Activated CD8-positive, alpha-beta memory T cell treated with anti-CD3 and anti-CD28 coated beads for 48 hours (primary cell): ENCODE data around the gene AGAP6.
"Not testable (repeated sequence)": the region's sequence is repeated elsewhere in the genome, so short reads cannot be mapped to it uniquely, and the experiment has no call there.

Source experiments
- DNase-seq, 3 experiments: peaks; one replicate each; pipeline ENCODE4 v3.0.0-alpha.2; 2020; ENCODE audit warnings: low read depth in 2 of 3, low spot score in 2 of 3

The AGAP6 gene

DNA sequence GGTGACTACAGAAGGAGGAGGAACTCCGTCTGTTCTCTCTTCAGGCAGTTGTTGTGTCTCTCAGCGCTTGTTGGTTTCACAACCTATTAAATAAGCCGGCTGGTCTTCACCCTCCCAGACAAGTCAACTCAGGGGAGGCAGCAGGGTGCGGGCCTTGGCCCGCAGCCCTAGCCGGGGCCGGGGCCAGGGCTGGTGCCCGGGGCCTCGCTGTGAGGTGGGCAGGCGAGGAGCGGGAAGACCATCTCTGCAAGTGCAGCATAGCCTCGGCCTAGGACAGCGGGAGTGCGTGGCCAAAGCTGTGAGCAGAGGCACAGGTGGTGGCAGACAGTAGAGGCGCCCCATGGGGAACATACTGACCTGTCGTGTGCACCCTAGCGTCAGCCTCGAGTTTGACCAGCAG is at the start of gene AGAP6:
Gene AGAP6 (plus strand): TSS at position 31 of the 400 bp plus-strand sequence. CDS start 310 bp downstream, at position 341.
- DNase-seq, result not testable (repeated sequence)

DNA sequence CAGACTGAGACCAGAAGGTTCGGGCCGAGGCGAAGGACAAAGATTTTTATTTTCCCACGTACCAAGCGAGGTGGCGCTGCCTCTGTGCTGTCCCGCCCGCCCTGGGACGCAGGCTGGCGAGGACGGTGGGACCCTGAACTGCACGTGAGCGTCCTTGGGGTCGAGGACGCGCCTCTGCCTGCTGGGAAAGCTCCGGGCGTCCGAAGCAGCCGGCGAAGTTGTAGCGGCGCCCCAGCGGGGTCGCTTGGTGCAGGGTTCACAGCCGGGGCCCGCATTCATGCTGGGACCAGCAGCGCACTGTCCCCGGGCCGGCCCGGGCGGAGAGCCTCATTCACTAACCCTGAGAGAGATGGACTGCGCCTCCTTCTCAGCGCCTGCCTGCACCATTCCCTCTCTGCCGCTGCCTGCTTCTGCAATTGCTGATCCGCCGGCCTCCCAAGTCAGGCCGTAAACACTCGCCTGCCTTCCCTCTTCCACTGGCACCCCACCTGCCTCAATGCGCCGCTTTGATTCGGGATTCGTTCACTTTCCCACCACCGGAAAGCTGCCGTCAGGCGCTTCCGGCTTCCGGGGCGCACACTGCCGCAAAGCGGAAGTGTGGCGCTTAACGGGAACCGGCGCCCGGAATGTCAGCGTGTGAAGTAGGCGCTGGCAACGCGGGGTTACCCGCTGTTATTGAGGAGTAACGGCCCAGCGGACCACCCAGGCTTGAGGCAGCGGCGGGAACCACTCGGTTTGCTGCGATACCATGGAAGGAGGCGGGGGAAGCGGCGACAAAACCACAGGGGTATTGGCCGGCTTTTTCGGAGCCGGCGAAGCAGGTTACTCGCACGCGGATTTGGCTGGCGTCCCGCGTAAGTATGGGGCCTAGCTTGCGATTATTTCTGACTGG is 46.5 kb upstream of the AGAP6 start, which contains the start of the genes PARG and TIMM23B:
Gene PARG (minus strand): TSS at position 581 of the 892 bp plus-strand sequence. CDS start 302 bp downstream, at position 279.
Gene TIMM23B (plus strand): TSS at position 607 of the 892 bp plus-strand sequence. CDS start 142 bp downstream, at position 749.
- DNase-seq, result peak; percentile 43 to 70 (median 44)

DNA sequence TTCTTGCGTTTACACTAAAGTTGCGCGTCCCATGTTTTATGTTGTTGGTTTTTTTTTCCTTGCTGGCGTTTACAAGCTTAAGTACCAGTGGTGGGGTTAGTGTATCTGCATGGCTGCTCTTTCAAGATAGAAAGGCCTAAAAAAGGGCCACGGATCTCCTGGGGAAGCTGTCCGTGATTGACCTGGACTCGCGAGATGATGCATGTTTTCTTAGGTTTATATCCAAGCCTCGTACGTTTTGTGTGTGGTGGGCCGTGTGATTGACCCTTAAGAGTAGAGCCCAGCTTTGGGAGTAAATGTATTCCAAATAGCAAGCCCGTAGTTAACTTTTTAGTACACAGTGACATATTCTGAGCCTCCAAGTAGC is 45.9 kb upstream of the AGAP6 start:
- DNase-seq, result not testable (repeated sequence)

DNA sequence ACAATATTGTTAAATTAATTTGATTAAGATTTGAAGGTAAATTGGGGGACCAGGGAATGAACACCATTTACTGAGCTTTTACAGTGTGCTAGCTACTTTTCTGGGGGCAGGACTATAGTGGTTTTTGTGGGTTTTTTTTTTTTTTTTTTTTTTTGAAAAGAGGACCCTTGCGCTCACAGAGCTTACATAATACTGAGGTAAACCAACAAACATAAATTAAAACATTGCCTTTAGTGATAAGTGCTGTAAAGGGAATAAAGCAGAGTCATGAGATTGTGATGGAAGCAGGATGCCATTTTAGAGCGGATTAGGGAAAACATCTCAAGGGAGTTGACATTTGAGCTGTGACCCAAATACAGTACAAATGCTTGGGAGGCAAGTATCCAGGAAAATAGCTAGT is 44.6 kb upstream of the AGAP6 start:
- not testable (repeated sequence) for DNase-seq

DNA sequence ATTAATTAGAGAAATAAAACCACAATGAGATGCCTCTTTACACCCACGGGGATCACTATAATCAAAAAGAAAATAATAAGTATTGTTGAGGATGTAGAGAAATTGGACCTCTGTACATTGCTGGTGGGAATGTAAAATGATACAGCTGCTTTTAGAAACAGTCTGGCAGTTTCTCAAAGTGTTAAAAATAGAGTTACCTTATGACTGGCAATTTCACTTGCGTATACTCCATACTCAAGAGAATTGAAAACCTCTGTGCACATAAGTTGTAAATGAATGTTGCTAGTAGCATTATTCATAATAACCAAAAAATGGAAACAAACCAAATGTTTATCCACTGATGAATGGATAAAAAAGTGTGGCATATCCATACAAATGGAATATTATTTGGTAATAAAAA is 40.1 kb upstream of the AGAP6 start:
- not testable (repeated sequence) for DNase-seq

DNA sequence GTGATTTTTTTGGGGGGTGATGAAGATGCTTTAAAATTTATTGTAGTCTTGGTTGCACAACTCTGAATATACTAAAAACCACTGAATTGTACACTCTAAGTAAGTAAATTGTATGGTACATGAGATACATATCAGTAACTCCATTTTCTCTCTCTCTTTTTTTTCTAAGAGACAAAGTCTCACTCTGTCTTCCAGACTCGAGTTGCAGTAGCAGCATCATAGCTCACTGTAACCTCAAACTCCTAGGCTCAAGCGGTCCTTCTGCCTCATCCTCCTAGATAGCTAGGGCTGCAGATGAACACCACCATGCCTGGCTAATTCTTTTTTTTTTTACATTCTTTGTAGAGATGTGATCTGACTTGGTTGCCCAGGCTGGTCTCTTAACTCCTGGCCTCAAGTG is 39.5 kb upstream of the AGAP6 start:
- not testable (repeated sequence) for DNase-seq

DNA sequence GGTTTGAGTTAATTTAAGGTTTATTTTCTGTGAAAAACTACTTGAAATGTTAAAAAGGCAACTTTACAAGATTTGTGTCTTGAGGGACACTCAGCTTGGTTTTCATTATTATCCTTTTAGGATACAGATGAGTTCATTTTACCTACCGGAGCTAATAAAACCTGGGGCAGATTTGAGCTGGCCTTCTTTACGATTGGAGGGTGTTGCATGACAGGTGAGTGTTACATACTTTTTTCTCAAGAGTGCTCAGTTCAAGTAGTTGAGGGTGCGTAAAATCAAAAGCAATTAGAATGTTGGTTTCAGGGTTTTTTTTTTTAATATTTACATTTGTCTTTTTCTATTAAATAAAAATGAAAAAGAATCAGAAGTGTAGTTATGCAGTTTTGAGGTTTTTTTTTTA is 36.2 kb upstream of the AGAP6 start:
- DNase-seq, result not testable (repeated sequence)

DNA sequence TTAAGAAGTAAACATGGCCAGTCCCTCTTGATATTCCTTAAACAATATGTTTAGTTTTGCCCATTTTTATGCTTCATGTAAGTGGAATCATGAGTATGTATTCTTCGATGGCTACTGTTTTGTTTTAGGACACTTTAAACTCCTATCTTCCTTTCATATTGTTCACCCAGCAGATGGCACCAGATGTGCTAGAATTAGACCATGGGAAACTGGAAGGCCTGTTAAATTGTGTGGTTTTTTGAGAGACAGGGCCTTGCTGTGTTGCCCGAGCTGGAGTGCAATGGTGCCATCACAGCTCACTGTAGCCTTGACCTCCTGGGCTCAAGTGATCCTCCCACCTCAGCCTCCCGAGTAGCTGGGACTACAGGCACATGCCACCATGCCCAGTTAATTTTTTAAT is 35.1 kb upstream of the AGAP6 start:
- not testable (repeated sequence) for DNase-seq

DNA sequence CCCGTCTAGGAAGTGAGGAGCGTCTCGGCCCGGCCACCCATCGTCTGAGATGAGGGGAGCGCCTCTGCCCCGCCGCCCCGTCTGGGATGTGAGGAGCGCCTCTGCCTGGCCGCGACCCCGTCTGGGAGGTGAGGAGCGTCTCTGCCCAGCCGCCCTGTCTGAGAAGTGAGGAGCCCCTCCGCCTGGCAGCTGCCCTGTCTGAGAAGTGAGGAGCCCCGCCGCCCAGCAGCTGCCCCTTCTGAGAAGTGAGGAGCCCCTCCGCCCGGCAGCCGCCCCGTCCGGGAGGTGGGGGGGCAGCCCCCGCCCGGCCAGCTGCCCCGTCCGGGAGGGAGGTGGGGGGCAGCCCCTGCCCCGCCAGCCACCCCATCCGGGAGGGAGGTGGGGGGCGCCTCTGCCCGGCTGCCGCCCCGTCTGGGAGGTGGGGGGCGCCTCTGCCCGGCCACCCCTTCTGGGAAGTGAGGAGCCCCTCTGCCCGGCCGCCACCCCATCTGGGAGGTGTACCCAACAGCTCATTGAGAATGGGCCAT is 17.8 kb upstream of the AGAP6 start:
- not testable (repeated sequence) for DNase-seq

DNA sequence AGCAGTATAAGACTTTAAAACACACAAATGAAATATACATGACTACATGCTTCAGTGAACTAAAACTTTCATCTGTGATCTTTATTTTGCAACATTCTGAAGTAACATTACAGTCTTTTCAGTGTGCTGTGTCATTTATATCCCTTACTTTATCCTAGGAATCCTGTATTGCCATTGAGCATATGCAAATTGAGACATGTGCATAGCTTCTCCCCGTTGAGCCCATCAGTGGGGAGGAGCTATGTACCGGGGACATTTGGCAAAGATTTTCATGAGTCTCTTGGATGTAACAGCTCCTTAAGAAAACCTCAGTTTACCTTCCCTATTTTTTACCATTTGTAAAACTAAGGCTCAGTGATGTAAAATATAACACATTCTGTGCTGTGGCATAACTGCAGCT is 16.7 kb upstream of the AGAP6 start:
- DNase-seq, result not testable (repeated sequence)

DNA sequence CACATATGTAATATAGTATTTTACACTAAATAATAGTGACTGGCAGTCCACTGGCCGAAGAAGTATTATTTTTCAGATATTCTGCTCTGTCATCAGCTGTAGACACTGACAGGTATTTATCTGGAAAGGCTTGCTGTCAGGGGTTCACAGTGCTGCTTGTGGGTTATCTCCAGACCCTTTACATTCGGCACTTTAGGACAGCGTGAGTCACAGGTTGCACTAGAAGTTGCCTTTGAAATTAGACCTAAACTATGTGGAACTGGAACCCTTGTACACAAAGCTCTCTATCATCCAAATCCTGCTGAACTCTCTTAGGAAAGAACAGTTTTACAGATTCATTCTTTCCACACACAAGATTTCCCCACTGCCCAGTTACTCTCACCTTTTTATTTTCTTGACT is 16.1 kb upstream of the AGAP6 start:
- DNase-seq, result not testable (repeated sequence)

DNA sequence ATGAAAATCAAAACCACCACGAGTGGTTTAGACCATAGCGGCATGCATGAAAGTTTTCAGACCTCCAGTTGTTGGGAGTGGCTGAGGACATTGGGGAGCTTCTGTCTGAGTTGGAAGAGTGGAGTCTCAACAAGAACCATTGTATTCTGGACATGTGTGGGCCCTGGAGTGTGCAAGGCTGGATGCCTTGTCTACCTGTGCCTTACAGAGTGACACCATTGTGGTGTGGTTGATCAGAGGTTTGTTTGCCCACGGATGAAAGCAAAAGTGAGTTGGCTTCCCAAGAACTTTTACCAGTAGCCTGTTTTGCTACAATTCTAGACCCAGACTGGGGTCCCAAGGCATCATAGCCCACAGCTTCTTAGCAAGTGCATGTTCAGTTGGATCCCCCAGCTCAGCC is 10.4 kb upstream of the AGAP6 start:
- DNase-seq, result not testable (repeated sequence)

DNA sequence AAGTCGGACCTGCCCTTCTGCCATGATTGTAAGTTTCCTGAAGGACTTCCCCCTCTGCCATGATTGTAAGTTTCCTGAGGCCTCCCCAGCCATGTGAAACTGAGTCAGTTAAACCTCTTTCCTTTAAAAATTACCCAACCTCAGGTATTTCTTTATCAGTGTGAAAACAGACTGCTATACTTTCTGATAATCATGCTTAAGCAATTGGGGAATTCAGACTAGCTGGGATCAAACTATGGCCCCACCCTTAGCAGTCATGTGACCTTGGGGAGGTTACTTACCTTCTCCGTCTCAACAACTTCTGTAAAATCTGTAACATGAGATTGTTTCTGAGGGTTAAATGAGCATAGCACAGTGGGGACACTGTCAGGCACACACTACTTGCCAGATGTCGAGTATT is 999 bp upstream of the AGAP6 start:
- DNase-seq, result not testable (repeated sequence)

DNA sequence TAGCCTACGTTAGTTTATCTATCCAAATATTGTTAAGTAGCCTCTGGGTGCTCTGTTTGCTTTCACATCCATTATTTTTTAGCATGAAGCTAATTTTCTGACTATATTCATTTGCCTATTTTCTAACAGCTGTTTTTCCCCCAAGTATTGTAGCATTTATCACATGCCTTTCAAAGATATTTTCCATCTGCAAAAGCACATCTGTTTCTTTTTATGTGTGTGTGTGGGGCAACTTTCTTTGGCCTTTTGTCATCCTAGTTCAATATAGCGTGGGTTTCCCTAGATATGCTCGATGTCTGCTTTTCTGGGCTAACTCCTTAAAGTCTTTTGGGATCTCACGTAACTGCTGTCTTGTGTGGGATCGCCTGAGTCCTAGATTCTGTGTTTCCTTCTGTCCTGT is 7.1 kb downstream of the AGAP6 start:
- not testable (repeated sequence) for DNase-seq

DNA sequence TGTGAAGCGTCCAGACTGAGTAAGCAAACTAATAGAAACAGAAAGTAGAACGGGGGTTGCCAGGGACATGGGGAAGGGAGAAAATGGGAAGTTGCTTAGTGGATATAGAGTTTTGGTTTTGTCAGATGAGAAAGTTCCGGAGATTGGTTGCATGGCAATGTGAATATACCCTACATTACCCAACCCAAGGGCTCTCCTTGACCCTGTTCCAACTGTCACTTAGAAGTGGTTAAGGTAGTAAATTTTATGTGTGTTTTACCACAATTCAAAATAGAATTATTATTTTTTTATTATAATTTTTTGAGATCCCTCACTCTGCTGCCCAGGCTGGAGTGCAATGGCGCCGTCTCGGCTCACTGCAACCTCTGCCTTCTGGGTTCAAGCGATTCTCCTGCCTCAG is 25.8 kb downstream of the AGAP6 start:
- not testable (repeated sequence) for DNase-seq

DNA sequence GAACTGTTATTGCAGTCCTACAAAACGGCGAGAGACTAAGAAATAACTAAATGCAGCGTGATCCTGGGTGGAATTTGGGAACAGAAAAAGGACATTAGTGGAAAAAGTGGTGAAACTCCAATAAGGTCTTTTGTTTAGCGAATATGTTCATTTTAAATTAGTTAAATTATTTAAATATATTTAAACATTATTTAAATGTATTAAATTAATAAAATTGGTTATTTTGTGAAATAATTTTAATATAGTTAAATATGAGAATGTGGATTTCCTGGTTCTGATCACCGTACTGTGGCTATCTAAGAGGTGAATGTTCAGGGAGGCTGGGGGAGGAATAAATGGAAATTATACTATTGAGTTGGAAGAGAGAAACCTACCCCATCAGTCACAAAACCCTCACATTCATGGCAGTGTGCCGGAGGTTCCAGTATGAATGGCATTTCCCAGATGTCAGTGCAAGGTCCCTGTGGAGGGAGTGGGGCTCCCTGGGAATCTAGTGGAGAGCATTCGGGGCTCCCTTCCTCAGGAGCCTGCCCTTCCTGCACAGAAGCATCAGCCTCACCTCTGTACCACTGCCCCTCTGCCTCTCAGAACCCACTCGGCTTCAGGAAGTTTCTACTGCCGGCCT is 27.5 kb downstream of the AGAP6 start:
- DNase-seq, result not testable (repeated sequence)

DNA sequence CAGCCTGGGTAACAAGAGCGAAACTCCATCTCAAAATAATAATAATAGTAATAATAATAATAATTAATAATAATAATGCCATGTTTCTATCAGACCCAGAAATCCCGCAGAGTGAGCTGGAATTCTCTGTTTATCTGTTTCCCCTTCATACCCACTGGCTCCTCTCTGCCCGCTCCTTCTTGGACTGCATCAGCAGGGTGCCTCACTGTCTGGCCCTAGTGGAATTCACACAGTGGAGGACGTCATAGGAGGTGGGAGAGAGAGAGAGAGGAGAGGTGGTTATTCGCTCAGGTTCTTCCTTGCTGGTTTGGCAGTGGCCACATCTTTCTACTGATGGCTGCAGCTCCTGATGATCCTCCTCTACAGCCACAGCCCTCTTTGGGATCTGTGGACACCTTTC is 28.7 kb downstream of the AGAP6 start:
- not testable (repeated sequence) for DNase-seq

DNA sequence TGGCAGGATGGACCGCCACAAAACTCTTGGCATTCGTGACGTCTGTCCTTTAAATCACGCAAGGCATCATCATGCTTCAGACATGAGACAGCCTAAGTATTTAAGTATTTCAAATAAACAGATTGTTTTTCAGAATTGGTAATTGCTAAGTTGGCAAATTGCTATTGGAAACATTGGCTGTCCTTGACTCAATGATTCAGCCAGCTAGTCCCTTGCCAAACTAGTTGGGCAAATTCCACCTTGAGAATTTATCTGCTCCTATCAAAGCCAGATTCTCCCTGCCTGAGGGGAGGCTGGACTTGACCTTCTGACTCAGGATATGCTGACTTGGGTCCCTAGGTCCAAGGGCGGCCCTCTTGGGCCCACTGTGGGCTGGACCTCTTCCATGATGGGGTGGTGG is 29.4 kb downstream of the AGAP6 start:
- not testable (repeated sequence) for DNase-seq

DNA sequence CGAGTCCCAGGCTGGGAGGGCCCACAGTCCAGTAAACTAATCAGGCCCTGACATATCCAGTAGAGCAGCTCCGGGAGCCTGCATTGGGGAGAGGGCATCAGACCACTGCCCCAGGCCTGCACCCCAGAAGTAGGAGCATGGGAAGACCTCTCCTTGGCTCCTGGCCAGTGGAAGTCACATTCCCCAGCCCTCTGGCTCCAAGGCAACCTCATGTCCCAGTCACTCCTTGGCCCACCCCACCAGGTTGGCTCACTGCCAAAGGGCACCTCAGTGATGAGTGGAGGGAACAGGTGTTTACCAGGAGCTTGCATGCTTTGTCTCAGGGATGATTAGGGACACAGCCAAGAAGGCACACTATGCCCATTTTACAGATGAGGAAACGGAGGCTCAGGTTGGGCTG is 31.1 kb downstream of the AGAP6 start:
- not testable (repeated sequence) for DNase-seq

DNA sequence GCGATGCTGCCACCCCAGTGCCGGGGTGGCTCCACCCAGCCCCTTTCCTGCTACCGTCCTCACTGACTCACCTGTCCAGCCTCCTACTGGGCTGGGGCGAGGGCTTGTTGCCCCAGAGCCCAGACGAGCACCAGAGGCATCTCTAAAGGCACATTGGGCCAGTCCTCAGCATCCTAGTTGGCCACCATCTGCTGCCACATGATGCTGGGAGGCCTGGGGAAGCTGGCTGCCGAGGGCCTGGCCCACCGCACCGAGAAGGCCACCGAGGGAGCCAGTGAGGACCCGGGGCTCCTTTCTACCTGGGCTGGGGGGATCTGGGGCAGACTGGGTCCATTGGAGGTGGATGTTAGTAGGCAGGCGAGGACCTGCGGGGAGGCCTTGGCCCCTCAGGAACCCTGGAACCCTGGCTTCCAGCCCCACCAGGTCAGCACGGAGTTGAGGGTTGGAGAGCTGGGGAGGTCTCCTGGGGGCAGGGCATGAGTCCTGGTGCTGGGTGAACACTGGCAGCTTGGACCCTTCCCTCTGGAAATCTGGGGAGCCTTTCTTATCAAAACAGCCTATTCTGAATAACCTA is 32.3 kb downstream of the AGAP6 start:
- DNase-seq, result not testable (repeated sequence)

DNA sequence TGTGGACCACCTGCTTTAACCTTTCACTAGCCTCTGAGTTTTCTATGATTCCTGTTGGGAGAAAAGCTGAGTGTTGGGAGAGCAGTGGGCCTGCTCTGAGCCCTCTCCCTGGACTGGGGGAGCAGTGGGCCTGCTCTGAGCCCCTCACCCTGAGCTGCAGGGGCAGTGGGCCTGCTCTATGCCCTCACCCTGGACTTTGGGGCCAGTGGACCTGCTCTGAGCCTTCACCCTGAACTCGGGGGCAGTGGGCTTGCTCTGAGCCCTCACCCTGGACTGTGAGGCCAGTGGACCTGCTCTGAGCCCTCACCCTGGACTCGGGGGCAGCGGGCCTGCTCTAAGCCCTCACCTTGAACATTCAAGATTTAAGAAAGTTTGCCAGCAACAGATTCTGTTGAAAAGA is 33.4 kb downstream of the AGAP6 start:
- DNase-seq, result no peak
